Glutamatergic neuron (in vitro differentiated cells): Measurements from ENCODE around the gene OGFR. TPM values are rescaled to one million over a fixed set of nuclear protein-coding genes. Genes with fewer than 3 reads are reported as not detected.

Experiments
- DNase-seq: peaks from one replicate; pipeline ENCODE4 v3.0.0; 2022
- H3K27ac Mint-ChIP-seq: one replicate; pipeline ENCODE4 v1.8.0; 2020; ENCODE audit warnings: mild to moderate bottlenecking, mixed read lengths, inconsistent platforms; ENCODE audit not compliant: unreplicated experiment
- H3K27me3 Mint-ChIP-seq: one replicate; pipeline ENCODE4 v1.8.0; 2020; ENCODE audit warnings: mild to moderate bottlenecking, moderate library complexity, mixed read lengths, inconsistent platforms; ENCODE audit not compliant: unreplicated experiment
- H3K36me3 Mint-ChIP-seq: one replicate; pipeline ENCODE4 v1.8.0; 2020; ENCODE audit warnings: mild to moderate bottlenecking, mixed read lengths, inconsistent platforms; ENCODE audit not compliant: unreplicated experiment
- H3K4me1 Mint-ChIP-seq: one replicate; pipeline ENCODE4 v1.8.0; 2020; ENCODE audit warnings: mild to moderate bottlenecking, low read depth, mixed read lengths, inconsistent platforms; ENCODE audit not compliant: unreplicated experiment
- H3K4me3 Mint-ChIP-seq: one replicate; pipeline ENCODE4 v1.8.0; 2020; ENCODE audit warnings: mild to moderate bottlenecking, mixed read lengths, inconsistent platforms; ENCODE audit not compliant: unreplicated experiment
- H3K9me3 Mint-ChIP-seq: one replicate; pipeline ENCODE4 v1.8.0; 2020; ENCODE audit warnings: mild to moderate bottlenecking, moderate library complexity, mixed read lengths, inconsistent platforms; ENCODE audit not compliant: unreplicated experiment
- CTCF ChIP-seq: fragments of 200-600 bp; sonication (generic); IDR thresholded peaks from one replicate; pipeline ENCODE4 v1.5.0; 2021; ENCODE audit not compliant: partially characterized antibody, unreplicated experiment
- total RNA-seq: library from RNA; stranded (reverse); fragmentation: NEBNext Ultra II Directional; extraction: Animal tissue kit (Norgen Biotek cat#: 25700); gene quantifications from one replicate; pipeline ENCODE4 v1.2.1, GENCODE V29; 2021; ENCODE audit not compliant: unreplicated experiment

Gene OGFR
- total RNA-seq, 1 donor from 2014 or later: 70.5 TPM

DNA sequence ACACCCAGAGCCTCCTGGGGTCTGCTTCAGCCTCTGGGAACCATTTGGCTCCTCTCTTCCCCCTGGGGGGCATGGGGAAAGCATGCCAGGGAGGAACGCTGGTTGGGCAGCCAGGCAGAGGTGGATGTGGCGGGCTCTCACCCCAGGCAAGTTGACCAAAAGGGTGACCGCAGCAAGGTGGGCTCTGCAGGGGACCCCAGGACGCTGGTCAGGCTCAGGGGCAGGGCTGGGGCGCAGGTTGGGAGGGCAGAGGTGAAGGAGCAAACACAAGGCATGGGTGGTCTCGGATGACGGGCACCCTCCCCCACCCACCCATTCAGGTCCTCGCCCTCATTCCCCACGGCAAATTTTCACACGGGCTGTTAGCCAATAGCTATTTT lies 38.6 kb upstream of the OGFR start:
- H3K36me3 Mint-ChIP-seq: no peaks in the 10 kb centered on the region
- H3K9me3 Mint-ChIP-seq: peaks cover 2% of the 10 kb centered on the region
- peak; percentile 2 for DNase-seq
- TF ChIP-seq CTCF: no peak
- no peak overlapping the region for H3K4me3 Mint-ChIP-seq
- peaks cover 5% of the 10 kb centered on the region for H3K27me3 Mint-ChIP-seq
- no peak overlapping the region for H3K27ac Mint-ChIP-seq
- H3K4me1 Mint-ChIP-seq: peaks cover 18% of the 10 kb centered on the region

- Mint-ChIP-seq H3K4me3 (no peak overlapping the region), H3K9me3 (peaks cover 4% of the 10 kb centered on the region), H3K27me3 (peaks cover 5% of the 10 kb centered on the region), H3K4me1 (peaks cover 18% of the 10 kb centered on the region), H3K36me3 (no peaks in the 10 kb centered on the region), H3K27ac (peak overlapping the region; percentile 48)
- no peak for TF ChIP-seq CTCF
- peak; percentile 7 for DNase-seq
These were observed 37.9 kb upstream of the OGFR start for GRCh38 chr20:62766716-62767115.

DNA sequence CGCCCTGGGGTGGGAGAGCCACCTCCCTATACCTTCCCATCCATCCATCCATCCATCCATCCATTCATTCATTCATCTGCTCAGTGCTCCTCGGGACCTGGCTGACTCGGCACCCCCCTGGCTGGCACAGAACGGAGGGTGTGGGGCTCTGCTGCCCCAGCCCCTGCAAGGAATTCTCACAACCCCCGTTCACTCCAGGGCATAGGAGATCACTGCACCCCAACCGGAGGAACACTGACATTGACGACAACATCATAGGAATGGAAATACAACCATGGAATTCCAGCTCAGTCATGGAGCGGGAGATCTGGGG lies 36.4 kb upstream of the OGFR start:
- peaks cover 4% of the 10 kb centered on the region for H3K9me3 Mint-ChIP-seq
- peaks cover 26% of the 10 kb centered on the region for H3K4me1 Mint-ChIP-seq
- TF ChIP-seq CTCF: no peak
- H3K27me3 Mint-ChIP-seq: peaks cover 13% of the 10 kb centered on the region
- no peak overlapping the region for H3K4me3 Mint-ChIP-seq
- peak overlapping the region; percentile 12 for H3K27ac Mint-ChIP-seq
- H3K36me3 Mint-ChIP-seq: no peaks in the 10 kb centered on the region
- DNase-seq: no peak

DNA sequence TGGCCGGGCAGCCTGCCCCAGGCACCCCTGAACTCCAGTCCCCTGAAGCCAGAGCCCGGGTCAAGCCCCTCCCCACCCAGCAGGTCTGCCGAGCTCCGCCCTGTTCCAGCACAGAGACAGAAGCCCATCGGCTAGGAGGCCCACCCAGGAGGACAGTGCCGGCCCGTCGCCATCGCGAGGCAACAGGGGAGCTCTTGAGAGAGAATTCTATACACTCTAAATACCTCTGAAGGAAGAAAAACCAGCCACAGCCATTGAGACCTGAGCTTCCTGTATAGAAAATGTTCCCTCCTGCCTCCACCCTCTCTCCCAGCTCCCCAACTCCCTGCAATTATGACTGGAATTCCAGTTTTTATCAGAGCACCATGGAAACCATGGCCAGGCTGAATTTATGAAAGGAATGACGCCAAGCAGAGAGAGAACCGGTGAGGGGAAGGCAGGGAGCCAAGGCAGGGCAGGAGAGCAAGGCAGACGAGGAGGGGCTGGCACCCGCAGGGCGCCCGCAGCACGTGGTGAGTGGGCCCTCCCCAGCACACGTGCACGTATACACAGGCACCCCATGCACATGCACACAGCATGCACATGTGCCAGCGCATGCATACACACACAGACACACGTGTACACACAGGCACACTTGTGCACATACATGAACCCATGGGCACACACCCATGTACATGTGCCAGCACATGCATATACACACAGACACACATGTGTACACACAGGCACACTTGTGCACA lies 35.9 kb upstream of the OGFR start:
- no peak overlapping the region for H3K4me3 Mint-ChIP-seq

More for the DNA sequence above, 35.9 kb upstream of the OGFR start:
- peak; percentile 27 for DNase-seq
- no peaks in the 10 kb centered on the region for H3K36me3 Mint-ChIP-seq
- H3K27ac Mint-ChIP-seq: peak overlapping the region; percentile 86
- H3K9me3 Mint-ChIP-seq: peaks cover 4% of the 10 kb centered on the region
- peaks cover 15% of the 10 kb centered on the region for H3K27me3 Mint-ChIP-seq
- no peak for TF ChIP-seq CTCF
- peaks cover 29% of the 10 kb centered on the region for H3K4me1 Mint-ChIP-seq
